Activated CD4-positive, alpha-beta memory T cell treated with anti-CD3 and anti-CD28 coated beads, Interleukin-2, amount 10 ng/mL, durations not matched to agents 7 days and 5 days (primary cell): ENCODE results near the gene ERICH2. TPM values are rescaled to one million over a fixed set of nuclear protein-coding genes. Genes with fewer than 3 reads are reported as not detected.

Source experiments
- CTCF ChIA-PET: fragments of 350-600 bp; sonication (Branson Sonifier 250); formaldehyde crosslinking; loops from one replicate; lab custom pipeline; 2021; ENCODE audit warnings: antibody characterized with exemption, inconsistent platforms; lab: Charles Lee
- POLR2A ChIA-PET: fragments of 350-600 bp; sonication (Branson Sonifier 250); formaldehyde crosslinking; loops from one replicate; lab custom pipeline; 2021; ENCODE audit warnings: antibody characterized with exemption; lab: Charles Lee
- DNase-seq: peaks from one replicate; pipeline ENCODE4 v3.0.0-alpha.2; 2020
- H3K27ac Mint-ChIP-seq: one replicate; pipeline ENCODE4 v1.8.0; 2021; ENCODE audit warnings: mild to moderate bottlenecking, mixed read lengths
- H3K27me3 Mint-ChIP-seq: one replicate; pipeline ENCODE4 v1.8.0; 2021; ENCODE audit warnings: mixed read lengths
- H3K36me3 Mint-ChIP-seq: one replicate; pipeline ENCODE4 v1.8.0; 2021; ENCODE audit warnings: low read depth, mixed read lengths
- H3K4me1 Mint-ChIP-seq: one replicate; pipeline ENCODE4 v1.8.0; 2021; ENCODE audit warnings: mixed read lengths
- H3K4me3 Mint-ChIP-seq: one replicate; pipeline ENCODE4 v1.8.0; 2021; ENCODE audit warnings: mild to moderate bottlenecking, mixed read lengths
- H3K9me3 Mint-ChIP-seq: one replicate; pipeline ENCODE4 v1.8.0; 2021; ENCODE audit warnings: mixed read lengths
- total RNA-seq, 2 experiments: library from RNA; stranded (reverse); gene quantifications; one replicate each; pipeline ENCODE4 v1.2.3, GENCODE V29; 2021

The ERICH2 gene
- total RNA-seq, 2 experiments from 2014 or later, result not detected

- Mint-ChIP-seq H3K9me3 (no peaks in the 10 kb centered on the region), H3K4me1 (peaks cover 14% of the 10 kb centered on the region), H3K27ac (no peak overlapping the region), H3K36me3 (peaks cover 2% of the 10 kb centered on the region), H3K4me3 (no peak overlapping the region), H3K27me3 (peaks cover 6% of the 10 kb centered on the region)
- no peak for DNase-seq
- ChIA-PET POLR2A (interaction anchor here (1.0 kb wide), 1 partner anchor 85 kb away, joined by 4 read pairs; the partner anchor contains the start of gene GORASP2), CTCF (interaction anchor here (0.9 to 4.7 kb wide), 6 partner anchors 8 to 31 kb away, joined by 3 to 26 read pairs (median 4); no protein-coding TSS in a partner anchor)
Measured at GRCh38 chr2:170843656-170844055, 73.5 kb downstream of the ERICH2 start.

GRCh38 chr2:170845343-170845742, 75.2 kb downstream of the ERICH2 start:
- Mint-ChIP-seq H3K27me3 (peaks cover 4% of the 10 kb centered on the region), H3K4me1 (peaks cover 14% of the 10 kb centered on the region), H3K4me3 (no peak overlapping the region), H3K9me3 (no peaks in the 10 kb centered on the region), H3K36me3 (peaks cover 2% of the 10 kb centered on the region), H3K27ac (no peak overlapping the region)
- ChIA-PET CTCF (interaction anchor here (1.4 to 4.7 kb wide), 2 partner anchors 28 to 31 kb away, joined by 3 to 26 read pairs; no protein-coding TSS in a partner anchor), POLR2A (no interaction called here)
- no peak for DNase-seq

GRCh38 chr2:170846314-170846713, 76.1 kb downstream of the ERICH2 start:
- Mint-ChIP-seq H3K4me3 (no peak overlapping the region), H3K9me3 (no peaks in the 10 kb centered on the region), H3K36me3 (peaks cover 2% of the 10 kb centered on the region), H3K27me3 (peaks cover 4% of the 10 kb centered on the region), H3K4me1 (peaks cover 14% of the 10 kb centered on the region), H3K27ac (no peak overlapping the region)
- DNase-seq, result no peak
- POLR2A ChIA-PET, result no interaction called here
- CTCF ChIA-PET, result interaction anchor here (4.7 kb wide), 1 partner anchor 27 kb away, joined by 26 read pairs; no protein-coding TSS in a partner anchor

- H3K27ac Mint-ChIP-seq, result no peak overlapping the region
- H3K36me3 Mint-ChIP-seq, result no peaks in the 10 kb centered on the region
- H3K4me1 Mint-ChIP-seq, result peaks cover 14% of the 10 kb centered on the region
- ChIA-PET POLR2A (no interaction called here), CTCF (interaction anchor here (1.7 kb wide), 1 partner anchor 25 kb away, joined by 10 read pairs; no protein-coding TSS in a partner anchor)
- no peaks in the 10 kb centered on the region for H3K9me3 Mint-ChIP-seq
- peaks cover 2% of the 10 kb centered on the region for H3K27me3 Mint-ChIP-seq
- no peak for DNase-seq
- no peak overlapping the region for H3K4me3 Mint-ChIP-seq
Measured at GRCh38 chr2:170847716-170848115, 77.5 kb downstream of the ERICH2 start.

Other genes starting within 250 kb of the ERICH2 start
- not detected for gene SP5, start 55.0 kb upstream of the ERICH2 start, total RNA-seq
- 1 to 10 TPM; 1.5 to 2.2 TPM for gene GAD1, start 46.5 kb downstream of the ERICH2 start, total RNA-seq
- 10 to 100 TPM; 58.7 to 67.0 TPM for gene GORASP2, start 158.9 kb downstream of the ERICH2 start, total RNA-seq